GM12873 (cell line): Measurements from ENCODE around the gene SPTAN1.

Source experiments
- CTCF ChIP-seq: IDR thresholded peaks from 2 replicates; pipeline ENCODE4 v1.5.1; 2012; ENCODE audit warnings: low read depth, mild to moderate bottlenecking, moderate library complexity, low read length, control low read depth; ENCODE audit not compliant: insufficient read depth; ENCODE audit errors: missing control alignments

SPTAN1 gene

GRCh38 chr9:128669786-128670185 is 117.4 kb downstream of the SPTAN1 start:
- no peak for TF ChIP-seq CTCF

- no peak for TF ChIP-seq CTCF
Observed at GRCh38 chr9:128675382-128675781, 123.0 kb downstream of the SPTAN1 start.

- no peak for TF ChIP-seq CTCF
Observed at GRCh38 chr9:128677794-128678193, 125.4 kb downstream of the SPTAN1 start.
